HEK293 (cell line): ENCODE results near the gene ZNF488.

Source experiments
- PATZ1 ChIP-seq: fragments of 450-650 bp; formaldehyde crosslinking; IDR thresholded peaks from 2 replicates; pipeline ENCODE4 v1.5.1; 2016; ENCODE audit warnings: missing biosample characterization, missing genetic modification characterization
- ZNF621 ChIP-seq: fragments of 450-650 bp; formaldehyde crosslinking; IDR thresholded peaks from 2 replicates; pipeline ENCODE4 v1.5.1; 2017; ENCODE audit warnings: missing biosample characterization, missing genetic modification characterization
- ZNF747 ChIP-seq: fragments of 450-650 bp; formaldehyde crosslinking; IDR thresholded peaks from 2 replicates; pipeline ENCODE4 v1.5.1; 2016; ENCODE audit warnings: missing biosample characterization, missing genetic modification characterization
- TF ChIP-seq, protein P1 (sequence below): fragments of 450-650 bp; formaldehyde crosslinking; IDR thresholded peaks from 2 replicates; pipeline ENCODE4 v1.5.1; 2016; ENCODE audit warnings: missing biosample characterization, missing genetic modification characterization

DNA sequence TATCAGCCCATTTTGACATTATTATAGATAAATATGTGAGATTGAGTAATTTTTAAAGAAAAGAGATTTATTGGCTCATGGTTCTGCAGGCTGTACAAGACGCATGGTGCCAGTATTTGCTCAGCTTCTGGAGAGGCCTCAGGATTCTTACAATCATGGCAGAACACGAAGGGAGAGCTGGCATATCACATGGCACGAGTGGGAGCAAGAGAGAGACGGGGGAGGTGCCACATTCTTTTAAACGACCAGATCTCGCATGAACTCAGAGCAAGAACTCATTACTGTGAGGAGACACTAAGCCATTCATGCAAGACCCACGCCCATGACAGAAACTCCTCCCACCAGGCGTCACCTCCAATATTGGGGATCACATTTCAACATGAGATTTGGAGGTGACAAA is 40.1 kb upstream of the ZNF488 start:
- TF ChIP-seq, protein P1, sequence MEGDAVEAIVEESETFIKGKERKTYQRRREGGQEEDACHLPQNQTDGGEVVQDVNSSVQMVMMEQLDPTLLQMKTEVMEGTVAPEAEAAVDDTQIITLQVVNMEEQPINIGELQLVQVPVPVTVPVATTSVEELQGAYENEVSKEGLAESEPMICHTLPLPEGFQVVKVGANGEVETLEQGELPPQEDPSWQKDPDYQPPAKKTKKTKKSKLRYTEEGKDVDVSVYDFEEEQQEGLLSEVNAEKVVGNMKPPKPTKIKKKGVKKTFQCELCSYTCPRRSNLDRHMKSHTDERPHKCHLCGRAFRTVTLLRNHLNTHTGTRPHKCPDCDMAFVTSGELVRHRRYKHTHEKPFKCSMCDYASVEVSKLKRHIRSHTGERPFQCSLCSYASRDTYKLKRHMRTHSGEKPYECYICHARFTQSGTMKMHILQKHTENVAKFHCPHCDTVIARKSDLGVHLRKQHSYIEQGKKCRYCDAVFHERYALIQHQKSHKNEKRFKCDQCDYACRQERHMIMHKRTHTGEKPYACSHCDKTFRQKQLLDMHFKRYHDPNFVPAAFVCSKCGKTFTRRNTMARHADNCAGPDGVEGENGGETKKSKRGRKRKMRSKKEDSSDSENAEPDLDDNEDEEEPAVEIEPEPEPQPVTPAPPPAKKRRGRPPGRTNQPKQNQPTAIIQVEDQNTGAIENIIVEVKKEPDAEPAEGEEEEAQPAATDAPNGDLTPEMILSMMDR (tag by site-specific recombination) = no peak
- TF ChIP-seq ZNF747 (no peak), PATZ1 (tag by site-specific recombination) (no peak), ZNF621 (tag by site-specific recombination) (no peak)
